Measurements from ENCODE around the gene ARPC2. TPM values are rescaled to one million over a fixed set of nuclear protein-coding genes. Genes with fewer than 3 reads are reported as not detected.

The ARPC2 gene
- total and polyA plus RNA-seq, 2 of the 13 experiments (the other 11 are each of a cell fraction or from before 2014, with no cell fraction given), result 168 to 303 TPM

- TF ChIP-seq, protein P1, sequence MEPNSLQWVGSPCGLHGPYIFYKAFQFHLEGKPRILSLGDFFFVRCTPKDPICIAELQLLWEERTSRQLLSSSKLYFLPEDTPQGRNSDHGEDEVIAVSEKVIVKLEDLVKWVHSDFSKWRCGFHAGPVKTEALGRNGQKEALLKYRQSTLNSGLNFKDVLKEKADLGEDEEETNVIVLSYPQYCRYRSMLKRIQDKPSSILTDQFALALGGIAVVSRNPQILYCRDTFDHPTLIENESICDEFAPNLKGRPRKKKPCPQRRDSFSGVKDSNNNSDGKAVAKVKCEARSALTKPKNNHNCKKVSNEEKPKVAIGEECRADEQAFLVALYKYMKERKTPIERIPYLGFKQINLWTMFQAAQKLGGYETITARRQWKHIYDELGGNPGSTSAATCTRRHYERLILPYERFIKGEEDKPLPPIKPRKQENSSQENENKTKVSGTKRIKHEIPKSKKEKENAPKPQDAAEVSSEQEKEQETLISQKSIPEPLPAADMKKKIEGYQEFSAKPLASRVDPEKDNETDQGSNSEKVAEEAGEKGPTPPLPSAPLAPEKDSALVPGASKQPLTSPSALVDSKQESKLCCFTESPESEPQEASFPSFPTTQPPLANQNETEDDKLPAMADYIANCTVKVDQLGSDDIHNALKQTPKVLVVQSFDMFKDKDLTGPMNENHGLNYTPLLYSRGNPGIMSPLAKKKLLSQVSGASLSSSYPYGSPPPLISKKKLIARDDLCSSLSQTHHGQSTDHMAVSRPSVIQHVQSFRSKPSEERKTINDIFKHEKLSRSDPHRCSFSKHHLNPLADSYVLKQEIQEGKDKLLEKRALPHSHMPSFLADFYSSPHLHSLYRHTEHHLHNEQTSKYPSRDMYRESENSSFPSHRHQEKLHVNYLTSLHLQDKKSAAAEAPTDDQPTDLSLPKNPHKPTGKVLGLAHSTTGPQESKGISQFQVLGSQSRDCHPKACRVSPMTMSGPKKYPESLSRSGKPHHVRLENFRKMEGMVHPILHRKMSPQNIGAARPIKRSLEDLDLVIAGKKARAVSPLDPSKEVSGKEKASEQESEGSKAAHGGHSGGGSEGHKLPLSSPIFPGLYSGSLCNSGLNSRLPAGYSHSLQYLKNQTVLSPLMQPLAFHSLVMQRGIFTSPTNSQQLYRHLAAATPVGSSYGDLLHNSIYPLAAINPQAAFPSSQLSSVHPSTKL (CRISPR knock-in tag; IDR thresholded peaks at IDR 0.05), result no peak
- TF ChIP-seq RAD21 (CRISPR knock-in tag; IDR thresholded peaks at IDR 0.05), result peak; percentile 40
- peak in 1 of 2 experiments; percentile 24; a peak in 1 of 4 replicates for TF ChIP-seq REST (IDR thresholded peaks at IDR 0.05; ENCODE audit: borderline replicate concordance in 1 of 2, low read depth in 1 of 2, low read length in 2 of 2)
- TF ChIP-seq TEAD2 (CRISPR knock-in tag; IDR thresholded peaks at IDR 0.05), result peak; percentile 40; the same call in 1 of the 2 replicates
- 0 out of 2 replicates have a peak, but pooled peaks have one; percentile 69 for TF ChIP-seq NAIF1 (CRISPR knock-in tag; IDR thresholded peaks at IDR 0.05; ENCODE audit: borderline replicate concordance)
- TF ChIP-seq PRDM4 (CRISPR knock-in tag; IDR thresholded peaks at IDR 0.05; ENCODE audit: borderline replicate concordance), result 0 out of 2 replicates have a peak, but pooled peaks have one; percentile 36
Measured at GRCh38 chr2:218269900-218270720, 53.1 kb downstream of the ARPC2 start, which contains the start of the genes AAMP and PNKD (continued).
